GM10266 (cell line): ENCODE measurements around the gene MAP2.

Experiments used
- DNase-seq: peaks from one replicate; pipeline ENCODE4 v3.0.0; 2012; ENCODE audit errors: extremely low spot score
- TF ChIP-seq, protein P1 (sequence below): IDR thresholded peaks from 2 replicates; pipeline ENCODE4 v1.5.1; 2012; ENCODE audit warnings: mild to moderate bottlenecking, low read depth; ENCODE audit not compliant: control insufficient read depth, insufficient read depth; ENCODE audit errors: missing control alignments

MAP2 gene

DNA sequence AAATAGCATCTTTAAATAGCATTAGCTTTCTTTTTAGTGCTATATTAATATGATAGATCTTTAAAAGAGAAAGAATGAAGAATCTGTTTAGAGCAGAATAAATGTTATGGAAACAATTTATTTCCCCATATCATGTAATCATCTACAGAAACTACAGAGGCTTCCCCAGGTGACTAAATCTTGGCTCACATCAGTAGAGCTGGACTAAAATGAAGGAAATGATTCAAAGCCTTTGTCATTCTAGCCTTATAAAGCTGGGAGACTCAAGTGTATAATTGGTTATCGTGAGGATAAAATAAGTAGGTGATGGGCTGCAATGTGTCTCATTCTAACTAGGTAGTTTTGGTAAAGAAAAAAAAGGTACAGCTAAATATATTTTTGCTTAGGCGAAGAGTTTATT is 264.5 kb downstream of the MAP2 start:
- TF ChIP-seq, protein P1, sequence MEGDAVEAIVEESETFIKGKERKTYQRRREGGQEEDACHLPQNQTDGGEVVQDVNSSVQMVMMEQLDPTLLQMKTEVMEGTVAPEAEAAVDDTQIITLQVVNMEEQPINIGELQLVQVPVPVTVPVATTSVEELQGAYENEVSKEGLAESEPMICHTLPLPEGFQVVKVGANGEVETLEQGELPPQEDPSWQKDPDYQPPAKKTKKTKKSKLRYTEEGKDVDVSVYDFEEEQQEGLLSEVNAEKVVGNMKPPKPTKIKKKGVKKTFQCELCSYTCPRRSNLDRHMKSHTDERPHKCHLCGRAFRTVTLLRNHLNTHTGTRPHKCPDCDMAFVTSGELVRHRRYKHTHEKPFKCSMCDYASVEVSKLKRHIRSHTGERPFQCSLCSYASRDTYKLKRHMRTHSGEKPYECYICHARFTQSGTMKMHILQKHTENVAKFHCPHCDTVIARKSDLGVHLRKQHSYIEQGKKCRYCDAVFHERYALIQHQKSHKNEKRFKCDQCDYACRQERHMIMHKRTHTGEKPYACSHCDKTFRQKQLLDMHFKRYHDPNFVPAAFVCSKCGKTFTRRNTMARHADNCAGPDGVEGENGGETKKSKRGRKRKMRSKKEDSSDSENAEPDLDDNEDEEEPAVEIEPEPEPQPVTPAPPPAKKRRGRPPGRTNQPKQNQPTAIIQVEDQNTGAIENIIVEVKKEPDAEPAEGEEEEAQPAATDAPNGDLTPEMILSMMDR: no peak
- no peak for DNase-seq

DNA sequence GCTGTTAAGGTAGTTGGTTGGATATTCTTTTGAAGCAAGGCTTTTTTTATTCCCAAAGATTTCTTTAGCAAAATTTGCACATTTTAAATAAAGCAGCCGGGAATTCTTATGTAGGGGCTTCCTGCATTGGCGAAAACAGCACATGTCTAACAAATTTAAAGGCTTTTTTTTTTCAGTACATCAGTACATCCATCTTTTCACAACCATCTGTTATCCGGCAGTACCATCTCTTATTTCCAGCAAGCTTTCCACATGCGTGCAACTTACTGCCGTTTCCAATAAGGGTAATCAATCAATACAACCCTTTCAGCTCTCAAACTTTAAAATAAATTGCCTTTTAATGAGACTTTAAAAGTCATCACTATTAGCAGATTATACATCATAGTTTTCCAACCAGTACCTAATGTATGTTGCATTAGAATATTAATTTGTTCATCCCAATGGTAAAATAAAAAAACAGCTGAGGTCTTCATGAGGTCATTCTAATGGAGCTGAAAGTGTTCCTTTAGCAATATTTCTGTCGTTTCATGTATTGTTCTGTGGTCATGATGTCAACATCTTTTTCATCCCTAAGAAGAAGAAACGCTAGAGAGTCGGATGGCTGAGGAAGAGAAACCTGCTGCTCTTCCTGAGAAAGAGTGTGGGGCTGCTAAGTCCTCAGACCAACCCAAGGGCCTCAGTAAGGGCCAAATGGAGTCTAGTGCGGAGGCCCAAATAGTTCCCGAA is 266.3 kb downstream of the MAP2 start:
- TF ChIP-seq, protein P1: no peak
- DNase-seq: no peak

DNA sequence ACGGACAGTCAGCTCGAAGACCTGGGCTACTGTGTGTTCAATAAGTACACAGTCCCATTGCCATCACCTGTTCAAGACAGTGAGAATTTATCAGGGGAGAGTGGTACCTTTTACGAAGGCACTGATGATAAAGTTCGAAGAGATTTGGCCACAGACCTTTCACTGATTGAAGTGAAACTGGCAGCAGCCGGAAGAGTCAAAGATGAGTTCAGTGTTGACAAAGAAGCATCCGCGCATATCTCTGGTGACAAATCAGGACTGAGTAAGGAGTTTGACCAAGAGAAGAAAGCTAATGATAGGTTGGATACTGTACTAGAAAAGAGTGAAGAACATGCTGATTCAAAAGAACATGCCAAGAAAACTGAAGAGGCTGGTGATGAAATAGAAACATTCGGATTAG is 270.9 kb downstream of the MAP2 start:
- TF ChIP-seq, protein P1: no peak
- DNase-seq: no peak

DNA sequence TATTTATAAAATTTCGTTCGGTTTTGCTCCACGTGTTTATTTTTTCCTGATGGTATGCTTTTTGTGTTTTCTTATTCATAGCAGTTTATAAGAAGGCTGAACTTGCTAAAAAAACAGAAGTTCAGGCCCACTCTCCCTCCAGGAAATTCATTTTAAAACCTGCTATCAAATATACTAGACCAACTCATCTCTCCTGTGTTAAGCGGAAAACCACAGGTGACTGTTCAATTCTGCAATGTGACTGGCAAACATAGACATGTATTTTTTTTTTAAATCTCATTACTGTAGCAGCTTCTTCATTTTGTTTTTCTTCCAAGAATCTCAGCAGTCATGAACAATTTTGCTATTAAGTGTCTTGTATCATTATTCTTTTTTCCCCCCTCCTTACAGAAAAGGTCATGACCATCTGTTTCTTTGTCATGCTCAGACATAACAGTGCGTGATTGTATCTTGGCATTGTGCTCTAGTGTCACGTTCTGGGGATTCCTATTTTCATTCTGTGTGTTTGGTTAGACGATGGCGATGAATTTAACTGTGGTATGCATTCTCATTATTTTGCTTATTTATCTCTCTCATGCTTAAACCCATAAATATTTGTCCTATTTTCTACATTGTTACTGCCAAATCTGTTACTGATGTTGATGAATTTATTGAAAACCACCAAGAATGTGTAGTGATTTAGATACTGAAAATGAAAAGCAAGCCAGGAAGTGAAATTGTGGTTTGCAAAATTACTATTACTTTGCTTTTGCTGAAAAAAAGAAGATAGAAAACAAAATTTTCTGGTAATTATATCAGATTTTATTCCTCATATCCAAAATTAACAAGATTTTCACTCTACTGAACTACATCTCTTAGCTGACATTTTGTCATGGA is 273.2 kb downstream of the MAP2 start:
- TF ChIP-seq, protein P1: no peak
- peak; percentile 7 for DNase-seq

DNA sequence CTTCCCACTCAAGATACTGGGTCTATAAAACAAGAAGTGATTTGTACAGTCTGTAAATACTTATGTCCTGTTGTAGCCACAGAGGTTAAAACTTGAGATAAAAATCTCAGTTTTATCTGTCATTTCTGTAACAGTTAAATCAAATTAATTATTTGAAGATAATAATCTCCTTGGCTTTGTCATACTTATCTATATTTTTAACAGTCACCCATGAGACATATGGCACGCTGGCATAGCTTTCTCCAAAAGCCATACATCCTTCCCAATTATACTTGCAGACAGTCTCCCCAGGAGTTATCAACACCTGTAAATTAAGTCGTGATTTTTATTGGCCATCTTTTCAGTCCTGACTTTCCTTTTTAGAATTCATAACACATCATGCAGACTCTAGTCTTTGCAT is 278.9 kb downstream of the MAP2 start:
- no peak for DNase-seq
- TF ChIP-seq, protein P1: no peak

- TF ChIP-seq, protein P1: no peak
- no peak for DNase-seq
Measured at GRCh38 chr2:209713219-209713618, 289.4 kb downstream of the MAP2 start.

GRCh38 chr2:209719034-209719433 is 295.2 kb downstream of the MAP2 start:
- no peak for DNase-seq
- TF ChIP-seq, protein P1: no peak
